CD14-positive monocyte (primary cell): ENCODE results near the gene USP34. TPM values are rescaled to one million over a fixed set of nuclear protein-coding genes. Genes with fewer than 3 reads are reported as not detected.

Experiments
- DNase-seq, 3 donors: peaks; one replicate each; pipeline ENCODE4 v3.0.0-alpha.2; 2011 to 2022
- H2AFZ ChIP-seq: 2 replicates; pipeline ENCODE4 v1.6.0; 2012; ENCODE audit warnings: mild to moderate bottlenecking, low read depth, low read length, inconsistent platforms; ENCODE audit not compliant: insufficient read depth, poor library complexity, severe bottlenecking
- H3K27ac ChIP-seq, 2 donors: 1 replicate in 1 of 2; 2 replicates in 1 of 2; pipeline ENCODE4 v1.5.1; 2012 to 2013; ENCODE audit warnings: low read length in 2 of 2, control low read depth in 1 of 2, inconsistent platforms in 1 of 2, low read depth in 1 of 2, mild to moderate bottlenecking in 1 of 2
- H3K27me3 ChIP-seq, 2 donors: one replicate each; pipeline versions ENCODE4 v1.6.0 to v1.6.1; 2011 to 2013; ENCODE audit warnings: low read length in 2 of 2; ENCODE audit not compliant: control insufficient read depth in 2 of 2, insufficient read depth in 2 of 2
- H3K36me3 ChIP-seq, 2 donors: replicated peaks in 1 of 2; 1 replicate in 1 of 2; 2 replicates in 1 of 2; pipeline versions ENCODE4 v1.5.1 to v1.6.1; 2012 to 2013; ENCODE audit warnings: low read length in 2 of 2, control low read depth in 1 of 2, inconsistent platforms in 1 of 2, mild to moderate bottlenecking in 1 of 2; ENCODE audit not compliant: insufficient read depth in 2 of 2, control insufficient read depth in 1 of 2
- H3K4me1 ChIP-seq, 2 donors: 1 replicate in 1 of 2; 2 replicates in 1 of 2; pipeline versions ENCODE4 v1.5.1 to v1.6.1; 2012 to 2013; ENCODE audit warnings: low read length in 2 of 2, control low read depth in 1 of 2, inconsistent platforms in 1 of 2, mild to moderate bottlenecking in 1 of 2, moderate library complexity in 1 of 2; ENCODE audit not compliant: insufficient read depth in 2 of 2, control insufficient read depth in 1 of 2
- H3K4me2 ChIP-seq: replicated peaks from 2 replicates; pipeline ENCODE3; 2012; ENCODE audit warnings: low read length, moderate library complexity, mild to moderate bottlenecking; ENCODE audit not compliant: poor library complexity, severe bottlenecking; ENCODE audit errors: extremely low read depth
- H3K4me3 ChIP-seq, 3 experiments: fragments of 200-600 bp in 1 of 3; sonication (generic) in 1 of 3; replicated peaks in 1 of 3; 1 replicate in 2 of 3; 2 replicates in 1 of 3; pipeline ENCODE4 v1.5.1; 2011 to 2013; ENCODE audit warnings: low read length in 3 of 3, mild to moderate bottlenecking in 3 of 3, control low read depth in 2 of 3, low read depth in 2 of 3, inconsistent platforms in 1 of 3, moderate library complexity in 1 of 3
- H3K79me2 ChIP-seq: 2 replicates; pipeline ENCODE4 v1.6.0; 2012; ENCODE audit warnings: mild to moderate bottlenecking, control low read depth, inconsistent platforms, low read length, moderate library complexity; ENCODE audit not compliant: insufficient read depth
- H3K9ac ChIP-seq: 2 replicates; pipeline ENCODE4 v1.6.0; 2017; ENCODE audit warnings: low read length, mild to moderate bottlenecking; ENCODE audit not compliant: insufficient read depth, poor library complexity, severe bottlenecking
- H3K9me3 ChIP-seq, 2 donors: replicated peaks in 1 of 2; 1 replicate in 1 of 2; 2 replicates in 1 of 2; pipeline versions ENCODE4 v1.5.1 to v1.6.1; 2012 to 2013; ENCODE audit warnings: low read length in 2 of 2, control low read depth in 1 of 2; ENCODE audit not compliant: control insufficient read depth in 1 of 2, insufficient read depth in 1 of 2
- H4K20me1 ChIP-seq: 2 replicates; pipeline ENCODE4 v1.6.0; 2012; ENCODE audit warnings: mild to moderate bottlenecking, low read length, control low read depth, moderate library complexity; ENCODE audit not compliant: insufficient read depth
- H3K27ac Mint-ChIP-seq, 7 donors: one replicate each; pipeline ENCODE4 v1.8.0; 2020; ENCODE audit warnings: mild to moderate bottlenecking in 7 of 7, mixed read lengths in 7 of 7, moderate library complexity in 6 of 7, inconsistent platforms in 2 of 7
- H3K27me3 Mint-ChIP-seq, 3 donors: one replicate each; pipeline ENCODE4 v1.8.0; 2021 to 2022; ENCODE audit warnings: low read depth in 3 of 3, mild to moderate bottlenecking in 3 of 3, mixed read lengths in 3 of 3, moderate library complexity in 3 of 3, inconsistent platforms in 1 of 3
- H3K36me3 Mint-ChIP-seq, 2 donors: one replicate each; pipeline ENCODE4 v1.8.0; 2020; ENCODE audit warnings: mixed read lengths in 2 of 2, inconsistent platforms in 1 of 2, mild to moderate bottlenecking in 1 of 2
- H3K4me1 Mint-ChIP-seq: one replicate; pipeline ENCODE4 v1.8.0; 2020; ENCODE audit warnings: mild to moderate bottlenecking, mixed read lengths
- H3K4me3 Mint-ChIP-seq, 2 donors: one replicate each; pipeline ENCODE4 v1.8.0; 2020; ENCODE audit warnings: mild to moderate bottlenecking in 2 of 2, mixed read lengths in 2 of 2, moderate library complexity in 1 of 2
- H3K9me3 Mint-ChIP-seq, 7 donors: one replicate each; pipeline ENCODE4 v1.8.0; 2020 to 2022; ENCODE audit warnings: mixed read lengths in 7 of 7, mild to moderate bottlenecking in 6 of 7, moderate library complexity in 6 of 7, inconsistent platforms in 2 of 7
- CTCF ChIP-seq: fragments of 200-600 bp; IDR thresholded peaks from one replicate; pipeline ENCODE4 v1.8.0; 2022; ENCODE audit warnings: antibody characterized with exemption, mild to moderate bottlenecking
- WGBS: methylation state at CpG from one replicate; pipeline ENCODE4 v1.1.5; 2013; ENCODE audit warnings: missing lambda C conversion rate; ENCODE audit not compliant: insufficient coverage; 5-methylcytosine and 5-hydroxymethylcytosine counted together
- intact Hi-C, 2 donors: fragments of 100-400 bp; cut with micrococcal nuclease; formaldehyde crosslinking; loops; one replicate each; pipeline versions ENCODE4 v1.15.0 to v1.15.1; 2023
- polyA plus RNA-seq, 3 donors: library from polyadenylated mRNA; depleted of rRNA in 1 of 3; unstranded in 2 of 3; stranded (reverse) in 1 of 3; fragments of 300-500 nt in 2 of 3; fragments of >200 nt in 1 of 3; fragmentation: Illumina TruSeq in 2 of 3; gene quantifications; 1 replicate in 2 of 3; 2 replicates in 1 of 3; pipeline ENCODE4 v1.2.3, GENCODE V29; 2012 to 2021

USP34 gene
- polyA plus RNA-seq, 3 donors, result 2.8 to 47.2 (median 5.9) TPM

GRCh38 chr2:61326423-61326822 is 144.5 kb downstream of the USP34 start:
- Histone ChIP-seq H3K27ac (no peak overlapping the region), H3K79me2 (no peaks in the 10 kb centered on the region), H4K20me1 (no peaks in the 10 kb centered on the region), H3K36me3 (peaks cover 56 to 94% of the 10 kb centered on the region in 2 donors), H3K27me3 (no peaks in the 10 kb centered on the region), H3K9me3 (no peaks in the 10 kb centered on the region), H3K9ac (no peak overlapping the region), H3K4me3 (no peak overlapping the region), H3K4me2 (no peak overlapping the region), H2AFZ (no peak overlapping the region), H3K4me1 (no peaks in the 10 kb centered on the region)
- intact Hi-C loops, result no loop called here
- H3K27ac Mint-ChIP-seq, result no peak overlapping the region
- no peaks in the 10 kb centered on the region for H3K4me1 Mint-ChIP-seq
- H3K27me3 Mint-ChIP-seq, result no peaks in the 10 kb centered on the region
- no peak for TF ChIP-seq CTCF
- H3K36me3 Mint-ChIP-seq, result peaks cover 63 to 80% of the 10 kb centered on the region in 2 donors
- H3K4me3 Mint-ChIP-seq, result no peak overlapping the region
- WGBS, result 89% methylated on average over 1 of the region's 3 CpGs
- no peaks in the 10 kb centered on the region for H3K9me3 Mint-ChIP-seq
- DNase-seq, result no peak

DNA sequence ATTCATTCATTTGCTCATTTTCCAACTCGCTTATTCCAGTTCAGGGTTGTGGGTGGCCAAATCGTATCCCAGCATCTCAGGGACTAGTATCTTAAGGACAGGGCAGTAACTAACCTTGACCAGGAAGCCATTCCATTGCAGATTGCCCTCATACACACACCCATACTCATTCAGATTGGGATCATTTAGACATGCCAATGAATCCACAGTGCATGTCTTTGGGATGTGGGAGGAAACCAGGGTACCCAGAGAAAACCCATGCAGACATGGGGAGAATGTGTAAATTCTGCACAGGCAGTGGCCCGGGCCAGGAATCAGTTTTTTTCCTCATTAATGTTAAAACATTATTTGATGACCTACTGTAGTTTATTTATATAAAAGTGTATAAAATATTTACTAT is 150.7 kb downstream of the USP34 start:
- Histone ChIP-seq H3K9me3 (no peaks in the 10 kb centered on the region), H3K4me1 (no peaks in the 10 kb centered on the region), H3K4me3 (no peak overlapping the region), H3K4me2 (no peak overlapping the region), H3K79me2 (no peaks in the 10 kb centered on the region), H2AFZ (no peak overlapping the region), H3K9ac (no peak overlapping the region), H3K27me3 (no peaks in the 10 kb centered on the region), H3K27ac (no peak overlapping the region), H4K20me1 (no peaks in the 10 kb centered on the region), H3K36me3 (peaks cover 39 to 91% of the 10 kb centered on the region in 2 donors)
- no CpG with 5 or more reads among the region's 3 CpGs for WGBS
- intact Hi-C loops, result no loop called here
- no peaks in the 10 kb centered on the region for H3K9me3 Mint-ChIP-seq
- DNase-seq, result no peak
- no peak for TF ChIP-seq CTCF
- H3K27me3 Mint-ChIP-seq, result peaks cover 0 to 2% (median 0%) of the 10 kb centered on the region in 3 donors
- peak overlapping the region in 1 of 7 donors; percentile 20 for H3K27ac Mint-ChIP-seq
- no peak overlapping the region for H3K4me3 Mint-ChIP-seq
- H3K4me1 Mint-ChIP-seq, result no peaks in the 10 kb centered on the region
- H3K36me3 Mint-ChIP-seq, result peaks cover 56 to 90% of the 10 kb centered on the region in 2 donors
